Transverse colon (tissue), 4 donors: Measurements from ENCODE around the gene TM9SF1. TPM values are rescaled to one million over a fixed set of nuclear protein-coding genes. Genes with fewer than 3 reads are reported as not detected.

Experiments
- DNase-seq: peaks from one replicate; pipeline ENCODE4 v3.0.0-alpha.2; 2019
- H3K27ac ChIP-seq, 4 donors: fragments of 200-600 bp; sonication (generic); 2 replicates each; pipeline ENCODE4 v1.5.1; 2016 to 2018; ENCODE audit warnings: inconsistent platforms in 4 of 4
- H3K27me3 ChIP-seq: fragments of 200-600 bp; sonication (generic); 2 replicates; pipeline ENCODE4 v1.5.1; 2017; ENCODE audit warnings: inconsistent platforms
- H3K36me3 ChIP-seq, 4 donors: fragments of 200-600 bp; sonication (generic); 2 replicates each; pipeline ENCODE4 v1.5.1; 2017 to 2019; ENCODE audit warnings: inconsistent platforms in 4 of 4
- H3K4me1 ChIP-seq, 4 donors: fragments of 200-600 bp; sonication (generic); 2 replicates each; pipeline ENCODE4 v1.5.1; 2017 to 2020; ENCODE audit warnings: inconsistent platforms in 4 of 4
- H3K4me3 ChIP-seq, 4 donors: fragments of 200-600 bp; sonication (generic); 1 replicate in 1 of 4; 2 replicates in 3 of 4; pipeline versions ENCODE4 v1.5.1 to v1.6.1; 2017 to 2019; ENCODE audit warnings: inconsistent platforms in 4 of 4
- H3K9me3 ChIP-seq, 2 donors: fragments of 200-600 bp; sonication (generic); 2 replicates each; pipeline ENCODE4 v1.5.1; 2017 to 2019; ENCODE audit warnings: inconsistent platforms in 2 of 2
- EP300 ChIP-seq: sonication (generic); formaldehyde crosslinking; IDR thresholded peaks from one replicate; pipeline ENCODE4 v1.6.1; 2017; ENCODE audit warnings: antibody characterized with exemption, low read depth
- POLR2A ChIP-seq: fragments of 450-650 bp; IDR thresholded peaks from one replicate; pipeline ENCODE4 v1.6.1; 2016; ENCODE audit warnings: antibody characterized with exemption, mild to moderate bottlenecking, moderate library complexity
- POLR2AphosphoS5 ChIP-seq, 3 donors: sonication (generic); formaldehyde crosslinking; IDR thresholded peaks; one replicate each; pipeline ENCODE4 v1.6.1; 2016; ENCODE audit warnings: antibody characterized with exemption in 3 of 3
- WGBS, 2 donors: methylation state at CpG; one replicate each; pipeline ENCODE4 v1.1.5; 2018; ENCODE audit warnings: low coverage in 1 of 2; 5-methylcytosine and 5-hydroxymethylcytosine counted together
- in situ Hi-C, 4 donors: fragments of 200-750 bp; cut with MboI; loops; one replicate each; pipeline versions ENCODE4 v1.15.0 to v1.15.1; 2017; ENCODE audit warnings: low sequenced_read_pairs in 3 of 4, low pct_ligation_motif_present in 1 of 4, low pct_unique_long_range_greater_than_20kb in 1 of 4
- intact Hi-C: fragments of 100-400 bp; cut with DNase I; formaldehyde crosslinking; loops from one replicate; pipeline ENCODE4 v1.15.1; 2023; ENCODE audit warnings: low total_unique reads
- total RNA-seq, 4 donors: library from RNA; depleted of rRNA; stranded (reverse); fragments of >200 nt; gene quantifications; one replicate each; pipeline ENCODE4 v1.1.0, GENCODE V29; 2016
- TF ChIP-seq, protein P1 (sequence below), 5 experiments: fragments of 200-600 bp in 3 of 5; fragments of 450-650 bp in 2 of 5; sonication (generic) in 3 of 5; IDR thresholded peaks; 1 replicate in 2 of 5; 2 replicates in 3 of 5; pipeline ENCODE4 v1.5.1; 2016 to 2017; ENCODE audit warnings: antibody characterized with exemption in 5 of 5, inconsistent platforms in 3 of 5, mild to moderate bottlenecking in 2 of 5, moderate library complexity in 1 of 5

TM9SF1 gene
- total RNA-seq, 4 donors from 2014 or later, result 32.9 to 127 (median 63.9) TPM

DNA sequence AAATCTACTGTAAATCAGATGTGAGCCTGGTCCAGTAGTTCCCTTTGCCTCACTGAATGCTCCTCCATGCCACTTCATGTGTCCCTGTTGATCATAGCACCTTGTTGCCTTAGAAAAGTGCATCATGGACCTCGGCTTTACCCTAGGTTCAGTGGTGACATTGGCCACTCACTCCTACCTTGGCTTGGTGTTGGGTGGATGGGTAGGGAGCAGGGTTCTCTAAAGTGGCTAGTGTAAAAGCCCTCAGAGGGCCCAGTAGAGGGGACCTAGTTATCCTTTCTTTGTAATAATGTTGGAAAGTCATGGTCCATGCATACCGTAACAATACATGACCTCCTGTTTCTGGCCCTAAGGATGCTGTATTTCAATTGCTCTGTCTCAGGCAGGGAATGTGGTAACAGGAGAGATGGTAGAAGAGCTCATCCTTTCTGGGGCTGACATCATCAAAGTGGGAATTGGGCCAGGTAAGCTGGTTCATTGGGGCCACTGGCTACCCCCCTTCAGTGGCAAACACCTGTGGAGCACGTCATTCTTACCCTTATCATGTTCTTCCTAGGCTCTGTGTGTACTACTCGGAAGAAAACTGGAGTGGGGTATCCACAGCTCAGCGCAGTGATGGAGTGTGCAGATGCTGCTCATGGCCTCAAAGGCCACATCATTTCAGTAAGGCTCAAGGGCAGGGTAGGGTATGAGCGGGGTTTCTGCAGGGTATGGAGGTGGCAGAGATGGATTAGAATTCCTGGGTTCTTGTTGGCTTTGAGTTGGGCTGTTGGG, 41.6 kb upstream of the TM9SF1 start:
- intact Hi-C loops (no loop called here), in situ Hi-C loops (loop anchor here in 3 of 4 donors (25.0 kb wide), 1 partner anchor 200 kb away; the partner anchor contains the start of genes CBLN3 (in 3 of the 3), KHNYN (in 3 of the 3) and SDR39U1 (in 3 of the 3))
- no peak for DNase-seq
- H3K4me1 ChIP-seq, result peaks cover 33 to 48% (median 34%) of the 10 kb centered on the region in 4 donors
- no peak for TF ChIP-seq POLR2A
- TF ChIP-seq, protein P1, sequence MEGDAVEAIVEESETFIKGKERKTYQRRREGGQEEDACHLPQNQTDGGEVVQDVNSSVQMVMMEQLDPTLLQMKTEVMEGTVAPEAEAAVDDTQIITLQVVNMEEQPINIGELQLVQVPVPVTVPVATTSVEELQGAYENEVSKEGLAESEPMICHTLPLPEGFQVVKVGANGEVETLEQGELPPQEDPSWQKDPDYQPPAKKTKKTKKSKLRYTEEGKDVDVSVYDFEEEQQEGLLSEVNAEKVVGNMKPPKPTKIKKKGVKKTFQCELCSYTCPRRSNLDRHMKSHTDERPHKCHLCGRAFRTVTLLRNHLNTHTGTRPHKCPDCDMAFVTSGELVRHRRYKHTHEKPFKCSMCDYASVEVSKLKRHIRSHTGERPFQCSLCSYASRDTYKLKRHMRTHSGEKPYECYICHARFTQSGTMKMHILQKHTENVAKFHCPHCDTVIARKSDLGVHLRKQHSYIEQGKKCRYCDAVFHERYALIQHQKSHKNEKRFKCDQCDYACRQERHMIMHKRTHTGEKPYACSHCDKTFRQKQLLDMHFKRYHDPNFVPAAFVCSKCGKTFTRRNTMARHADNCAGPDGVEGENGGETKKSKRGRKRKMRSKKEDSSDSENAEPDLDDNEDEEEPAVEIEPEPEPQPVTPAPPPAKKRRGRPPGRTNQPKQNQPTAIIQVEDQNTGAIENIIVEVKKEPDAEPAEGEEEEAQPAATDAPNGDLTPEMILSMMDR (IDR thresholded peaks at IDR 0.05), result no peak
- no peak for TF ChIP-seq POLR2AphosphoS5 (IDR thresholded peaks at IDR 0.05)
- no peak for TF ChIP-seq EP300
- H3K4me3 ChIP-seq, result no peak overlapping the region
- WGBS, 2 donors, result 94% methylated on average over 6 of the region's 6 CpGs; no CpG with 5 or more reads in 1 of the 2 donors
- no peaks in the 10 kb centered on the region for H3K9me3 ChIP-seq
- H3K36me3 ChIP-seq, result peaks cover 0 to 35% (median 13%) of the 10 kb centered on the region in 4 donors
- H3K27ac ChIP-seq, result no peak overlapping the region
- no peaks in the 10 kb centered on the region for H3K27me3 ChIP-seq

GRCh38 chr14:24235804-24236688, 40.8 kb upstream of the TM9SF1 start:
- TF ChIP-seq POLR2A (no peak), EP300 (no peak), POLR2AphosphoS5 (IDR thresholded peaks at IDR 0.05) (no peak)
- TF ChIP-seq, protein P1 (IDR thresholded peaks at IDR 0.05), result no peak
- Histone ChIP-seq H3K36me3 (peaks cover 0 to 35% (median 13%) of the 10 kb centered on the region in 4 donors), H3K4me1 (peaks cover 29 to 47% (median 32%) of the 10 kb centered on the region in 4 donors), H3K4me3 (no peak overlapping the region), H3K27me3 (no peaks in the 10 kb centered on the region), H3K9me3 (no peaks in the 10 kb centered on the region), H3K27ac (no peak overlapping the region)
- 87 to 90% methylated on average over 5 of the region's 5 CpGs for WGBS, 2 donors
- intact Hi-C loops, result no loop called here
- no peak for DNase-seq
- in situ Hi-C loops, result loop anchor here in 3 of 4 donors (25.0 kb wide), 1 partner anchor 201 kb away; the partner anchor contains the start of genes CBLN3 (in 3 of the 3), KHNYN (in 3 of the 3) and SDR39U1 (in 3 of the 3)

- Histone ChIP-seq H3K36me3 (peaks cover 0 to 23% (median 7%) of the 10 kb centered on the region in 4 donors), H3K4me3 (no peak overlapping the region), H3K27me3 (no peaks in the 10 kb centered on the region), H3K4me1 (peaks cover 17 to 36% (median 23%) of the 10 kb centered on the region in 4 donors), H3K9me3 (no peaks in the 10 kb centered on the region), H3K27ac (peak overlapping the region in 2 of 4 donors; percentile 86 to 96)
- intact Hi-C loops, result loop anchor here (5.0 kb wide), 1 partner anchor 208 kb away; the partner anchor contains the start of gene SDR39U1
- no peak for TF ChIP-seq POLR2AphosphoS5 (IDR thresholded peaks at IDR 0.05)
- no peak for TF ChIP-seq EP300
- WGBS, 2 donors, result 89 to 100% methylated on average over 3 of the region's 3 CpGs
- in situ Hi-C loops, result loop anchor here in 3 of 4 donors (25.0 kb wide), 1 partner anchor 203 kb away; the partner anchor contains the start of genes CBLN3 (in 3 of the 3), KHNYN (in 3 of the 3) and SDR39U1 (in 3 of the 3)
- DNase-seq, result no peak
Observed at GRCh38 chr14:24234095-24235005, 39.1 kb upstream of the TM9SF1 start.

DNA sequence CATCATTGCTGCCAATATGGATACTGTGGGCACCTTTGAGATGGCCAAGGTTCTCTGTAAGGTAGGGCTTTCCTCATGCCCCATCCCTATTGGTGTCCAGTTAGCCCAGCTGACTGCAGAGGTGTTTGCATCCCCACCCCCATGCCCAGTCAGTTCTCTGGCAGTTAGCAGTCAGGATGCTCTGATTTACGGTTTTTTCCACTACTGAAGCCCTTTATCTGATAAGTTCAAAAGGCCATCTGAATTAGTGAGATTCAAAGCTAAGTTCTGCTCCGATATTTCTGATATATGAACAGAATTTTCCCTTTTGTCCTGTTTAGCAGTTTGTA, 38.3 kb upstream of the TM9SF1 start:
- Histone ChIP-seq H3K27ac (peak overlapping the region; percentile 86 to 96 (median 92)), H3K4me1 (peaks cover 16 to 29% (median 23%) of the 10 kb centered on the region in 4 donors), H3K36me3 (peaks cover 0 to 18% (median 3%) of the 10 kb centered on the region in 4 donors), H3K27me3 (no peaks in the 10 kb centered on the region), H3K4me3 (peak overlapping the region in 3 of 4 donors; percentile 73 to 87 (median 76)), H3K9me3 (no peaks in the 10 kb centered on the region)
- intact Hi-C loops, result loop anchor here (5.0 kb wide), 1 partner anchor 209 kb away; the partner anchor contains the start of gene SDR39U1
- in situ Hi-C loops, result loop anchor here in 3 of 4 donors (25.0 kb wide), 1 partner anchor 204 kb away; the partner anchor contains the start of genes CBLN3 (in 3 of the 3), KHNYN (in 3 of the 3) and SDR39U1 (in 3 of the 3)
- WGBS, 2 donors, result 70 to 94% methylated on average over 2 of the region's 2 CpGs
- TF ChIP-seq EP300 (no peak), POLR2A (no peak), POLR2AphosphoS5 (IDR thresholded peaks at IDR 0.05) (no peak)
- TF ChIP-seq, protein P1 (IDR thresholded peaks at IDR 0.05), result no peak
- DNase-seq, result no peak
